Measurements from ENCODE around the gene ARCN1. TPM values are rescaled to one million over a fixed set of nuclear protein-coding genes. Genes with fewer than 3 reads are reported as not detected.

ARCN1 gene
- total RNA-seq, 1 donor from 2014 or later, result 140 TPM

DNA sequence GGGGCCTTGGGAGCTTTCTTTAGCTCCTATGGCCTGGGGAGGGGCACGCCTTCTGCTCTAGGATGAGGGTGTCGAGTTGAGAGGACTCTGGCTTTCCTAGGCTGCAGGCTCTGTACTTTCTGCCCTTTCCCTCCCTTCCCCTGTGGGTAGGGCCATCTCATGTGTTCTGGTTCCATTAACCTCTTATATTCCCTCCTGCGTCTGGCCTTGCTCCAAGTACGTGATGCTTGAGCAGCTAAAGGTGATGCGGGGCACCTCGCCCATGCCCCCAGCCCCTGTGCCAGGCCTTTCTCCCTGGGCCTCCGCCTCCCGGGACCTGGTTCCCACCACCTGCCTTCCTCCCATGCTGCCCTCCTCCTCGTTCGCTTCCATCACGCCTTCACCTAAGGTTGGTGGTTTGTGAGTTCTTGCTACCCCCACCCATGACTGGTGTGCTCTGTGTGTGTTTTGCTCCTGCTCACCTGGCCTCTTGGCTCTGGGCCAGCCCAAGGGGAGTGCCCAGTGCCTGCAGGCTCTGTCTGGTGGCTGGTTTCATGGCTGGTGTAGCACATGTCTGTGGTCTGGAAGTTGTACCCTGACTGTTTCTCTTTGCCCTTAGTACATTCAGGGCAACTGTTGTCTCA is 69.3 kb downstream of the ARCN1 start:
- no peak for DNase-seq (ENCODE audit: low spot score in 2 of 2, unreplicated experiment in 2 of 2)
- Mint-ChIP-seq H3K27ac (peak overlapping the region; percentile 77), H3K36me3 (peaks cover 22% of the 10 kb centered on the region), H3K9me3 (no peaks in the 10 kb centered on the region), H3K4me1 (peaks cover 11% of the 10 kb centered on the region), H3K27me3 (ENCODE audit: low read depth) (no peaks in the 10 kb centered on the region), H3K4me3 (no peak overlapping the region)
- TF ChIP-seq, protein P1, sequence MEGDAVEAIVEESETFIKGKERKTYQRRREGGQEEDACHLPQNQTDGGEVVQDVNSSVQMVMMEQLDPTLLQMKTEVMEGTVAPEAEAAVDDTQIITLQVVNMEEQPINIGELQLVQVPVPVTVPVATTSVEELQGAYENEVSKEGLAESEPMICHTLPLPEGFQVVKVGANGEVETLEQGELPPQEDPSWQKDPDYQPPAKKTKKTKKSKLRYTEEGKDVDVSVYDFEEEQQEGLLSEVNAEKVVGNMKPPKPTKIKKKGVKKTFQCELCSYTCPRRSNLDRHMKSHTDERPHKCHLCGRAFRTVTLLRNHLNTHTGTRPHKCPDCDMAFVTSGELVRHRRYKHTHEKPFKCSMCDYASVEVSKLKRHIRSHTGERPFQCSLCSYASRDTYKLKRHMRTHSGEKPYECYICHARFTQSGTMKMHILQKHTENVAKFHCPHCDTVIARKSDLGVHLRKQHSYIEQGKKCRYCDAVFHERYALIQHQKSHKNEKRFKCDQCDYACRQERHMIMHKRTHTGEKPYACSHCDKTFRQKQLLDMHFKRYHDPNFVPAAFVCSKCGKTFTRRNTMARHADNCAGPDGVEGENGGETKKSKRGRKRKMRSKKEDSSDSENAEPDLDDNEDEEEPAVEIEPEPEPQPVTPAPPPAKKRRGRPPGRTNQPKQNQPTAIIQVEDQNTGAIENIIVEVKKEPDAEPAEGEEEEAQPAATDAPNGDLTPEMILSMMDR (IDR thresholded peaks at IDR 0.05; ENCODE audit: unreplicated experiment), result no peak

DNA sequence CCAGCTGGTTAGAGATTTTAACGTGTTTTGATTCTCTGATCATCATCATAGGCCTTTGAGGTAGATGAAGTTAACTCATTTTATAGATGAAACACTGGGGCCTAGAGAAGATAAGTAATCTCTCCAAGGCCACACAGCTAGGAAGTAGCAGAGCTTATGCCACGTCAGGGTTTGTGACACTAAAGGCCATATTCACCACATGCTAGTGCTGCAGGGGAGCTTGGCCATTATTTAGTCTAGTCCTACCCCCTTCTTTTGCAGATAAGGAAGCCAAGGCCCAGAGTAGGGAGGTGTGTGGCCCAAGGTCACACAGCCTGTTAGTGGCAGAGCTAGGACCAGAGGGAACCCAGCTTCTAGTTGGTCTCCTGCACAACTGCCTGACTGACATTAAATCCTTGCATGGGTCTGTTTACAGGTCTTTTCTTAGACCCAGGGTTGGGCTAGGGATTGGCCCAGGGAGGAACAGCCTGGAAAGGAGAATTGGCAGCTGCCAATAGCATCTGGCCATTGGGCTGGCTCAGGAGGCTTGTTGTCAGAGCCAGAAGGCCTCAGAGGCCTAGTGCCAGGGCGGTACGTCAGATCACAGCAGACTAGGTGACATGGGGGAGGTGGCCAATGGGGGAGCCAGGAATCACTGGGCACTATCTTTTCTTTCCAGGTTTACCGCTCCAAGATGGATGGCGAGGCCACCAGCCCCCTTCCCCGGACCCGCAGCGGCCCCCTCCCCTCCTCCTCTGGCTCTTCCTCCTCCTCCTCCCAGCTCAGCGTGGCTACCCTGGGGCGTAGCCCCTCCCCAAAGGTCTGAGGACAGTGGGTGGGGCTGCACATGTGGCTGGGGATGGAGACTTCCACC is 71.2 kb downstream of the ARCN1 start:
- TF ChIP-seq, protein P1 (IDR thresholded peaks at IDR 0.05; ENCODE audit: unreplicated experiment), result no peak
- peaks cover 25% of the 10 kb centered on the region for H3K36me3 Mint-ChIP-seq
- peaks cover 11% of the 10 kb centered on the region for H3K4me1 Mint-ChIP-seq
- no peaks in the 10 kb centered on the region for H3K27me3 Mint-ChIP-seq (ENCODE audit: low read depth)
- no peaks in the 10 kb centered on the region for H3K9me3 Mint-ChIP-seq
- no peak overlapping the region for H3K27ac Mint-ChIP-seq
- H3K4me3 Mint-ChIP-seq, result no peak overlapping the region
- no peak for DNase-seq (ENCODE audit: low spot score in 2 of 2, unreplicated experiment in 2 of 2)

DNA sequence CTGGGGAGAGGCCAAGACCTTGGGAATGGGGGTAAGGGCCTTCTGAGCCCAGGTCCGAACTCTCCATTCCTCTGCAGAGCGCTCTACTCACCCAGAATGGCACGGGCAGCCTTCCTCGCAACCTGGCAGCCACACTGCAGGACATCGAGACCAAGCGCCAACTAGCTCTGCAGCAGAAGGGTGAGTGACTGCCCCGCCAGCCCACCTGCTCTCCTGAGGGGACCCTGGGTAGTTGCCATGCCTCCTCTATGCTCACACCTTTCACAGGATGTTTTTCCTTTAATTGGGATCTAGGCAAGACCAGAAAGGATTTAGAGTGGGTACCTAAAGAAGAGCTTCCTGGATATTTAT is 71.8 kb downstream of the ARCN1 start:
- no peak for DNase-seq (ENCODE audit: low spot score in 2 of 2, unreplicated experiment in 2 of 2)
- H3K27me3 Mint-ChIP-seq (ENCODE audit: low read depth), result no peaks in the 10 kb centered on the region
- peaks cover 30% of the 10 kb centered on the region for H3K36me3 Mint-ChIP-seq
- H3K4me1 Mint-ChIP-seq, result peaks cover 11% of the 10 kb centered on the region
- H3K4me3 Mint-ChIP-seq, result no peak overlapping the region
- no peaks in the 10 kb centered on the region for H3K9me3 Mint-ChIP-seq
- no peak overlapping the region for H3K27ac Mint-ChIP-seq
- TF ChIP-seq, protein P1 (IDR thresholded peaks at IDR 0.05; ENCODE audit: unreplicated experiment), result no peak

DNA sequence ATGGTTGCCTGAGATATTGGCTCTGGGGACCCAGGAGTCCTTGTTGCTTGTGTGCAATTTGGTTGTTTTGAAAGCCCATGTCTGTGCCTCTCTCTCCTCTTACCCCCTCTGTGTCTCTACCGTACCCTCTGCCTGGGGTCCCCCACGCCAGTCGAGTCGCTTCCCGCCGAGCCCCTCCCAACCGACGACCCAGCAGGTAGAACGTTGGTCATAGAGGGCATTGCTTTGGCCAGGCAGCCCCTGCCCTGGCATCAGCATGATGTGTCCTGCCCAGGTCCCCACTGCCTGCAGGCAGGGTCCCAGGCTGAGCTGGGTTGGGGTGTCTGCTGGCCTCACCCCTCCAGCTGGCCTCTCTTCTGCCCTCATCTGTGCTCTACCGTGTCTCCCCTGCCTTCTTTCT is 72.3 kb downstream of the ARCN1 start:
- Mint-ChIP-seq H3K4me1 (peaks cover 11% of the 10 kb centered on the region), H3K4me3 (no peak overlapping the region), H3K27me3 (ENCODE audit: low read depth) (no peaks in the 10 kb centered on the region), H3K36me3 (peaks cover 35% of the 10 kb centered on the region), H3K27ac (no peak overlapping the region), H3K9me3 (no peaks in the 10 kb centered on the region)
- DNase-seq (ENCODE audit: low spot score in 2 of 2, unreplicated experiment in 2 of 2), result no peak
- TF ChIP-seq, protein P1 (IDR thresholded peaks at IDR 0.05; ENCODE audit: unreplicated experiment), result no peak

DNA sequence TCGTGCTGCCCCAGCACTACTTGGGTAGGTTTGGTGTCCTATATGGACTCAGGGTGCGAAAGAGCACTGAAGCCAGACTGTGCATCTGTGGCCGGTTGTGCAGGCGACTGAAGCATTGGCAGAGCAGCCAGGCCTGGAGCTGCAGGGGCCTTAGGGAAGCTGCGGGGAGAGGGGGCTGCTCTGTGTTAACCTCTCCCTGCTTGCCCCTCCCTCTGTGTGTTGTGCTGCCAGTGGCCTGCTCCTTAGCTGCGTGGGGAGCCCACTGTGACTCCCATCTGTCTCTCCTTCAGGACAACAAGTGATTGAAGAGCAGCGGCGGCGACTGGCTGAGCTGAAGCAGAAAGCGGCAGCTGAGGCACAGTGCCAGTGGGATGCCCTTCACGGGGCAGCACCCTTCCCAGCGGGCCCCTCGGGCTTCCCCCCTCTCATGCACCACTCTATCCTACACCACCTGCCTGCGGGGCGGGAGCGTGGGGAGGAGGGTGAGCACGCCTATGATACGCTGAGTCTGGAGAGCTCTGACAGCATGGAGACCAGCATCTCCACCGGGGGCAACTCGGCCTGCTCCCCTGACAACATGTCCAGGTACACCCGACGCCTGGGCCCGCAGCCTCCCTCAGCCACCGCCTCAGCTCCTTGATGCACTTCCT is 73.0 kb downstream of the ARCN1 start:
- Mint-ChIP-seq H3K4me1 (peaks cover 7% of the 10 kb centered on the region), H3K36me3 (peaks cover 41% of the 10 kb centered on the region), H3K27me3 (ENCODE audit: low read depth) (no peaks in the 10 kb centered on the region), H3K9me3 (no peaks in the 10 kb centered on the region), H3K4me3 (no peak overlapping the region), H3K27ac (no peak overlapping the region)
- TF ChIP-seq, protein P1 (IDR thresholded peaks at IDR 0.05; ENCODE audit: unreplicated experiment), result no peak
- no peak for DNase-seq (ENCODE audit: low spot score in 2 of 2, unreplicated experiment in 2 of 2)
